Effector memory CD8-positive, alpha-beta T cell (primary cell): ENCODE measurements around the gene RAG2.
A peak's percentile ranks its signal among the peaks of the same experiment; 100 is the strongest.

ENCODE experiments used
- ATAC-seq: fragments of 150-1000 bp; cut with Tn5 transposase; replicated peaks from 2 replicates; pipeline ENCODE4 v1.10.0; 2021; ENCODE audit warnings: mild to moderate bottlenecking, moderate library complexity
- DNase-seq, 3 experiments: peaks; one replicate each; pipeline ENCODE4 v3.0.0; 2021
- H3K27ac Mint-ChIP-seq, 2 donors: one replicate each; pipeline ENCODE4 v1.8.0; 2022; ENCODE audit warnings: mild to moderate bottlenecking in 2 of 2, mixed read lengths in 2 of 2, moderate library complexity in 2 of 2
- H3K27me3 Mint-ChIP-seq, 2 donors: one replicate each; pipeline ENCODE4 v1.8.0; 2022; ENCODE audit warnings: mixed read lengths in 2 of 2
- H3K36me3 Mint-ChIP-seq: one replicate; pipeline ENCODE4 v1.8.0; 2022; ENCODE audit warnings: mild to moderate bottlenecking, moderate library complexity, mixed read lengths; ENCODE audit not compliant: insufficient read depth
- H3K4me1 Mint-ChIP-seq, 2 donors: one replicate each; pipeline ENCODE4 v1.8.0; 2022; ENCODE audit warnings: low read depth in 2 of 2, mixed read lengths in 2 of 2
- H3K4me3 Mint-ChIP-seq, 2 donors: one replicate each; pipeline ENCODE4 v1.8.0; 2022; ENCODE audit warnings: mild to moderate bottlenecking in 2 of 2, mixed read lengths in 2 of 2, moderate library complexity in 2 of 2
- H3K9me3 Mint-ChIP-seq, 2 donors: one replicate each; pipeline ENCODE4 v1.8.0; 2022; ENCODE audit warnings: mixed read lengths in 2 of 2
- total RNA-seq, 9 experiments: gene quantifications; one replicate each; lab custom pipeline; 2026; lab: John Stamatoyannopoulos, UW

The RAG2 gene
- 0 to 0.11 (median 0) reads per million in 9 experiments for total RNA-seq

DNA sequence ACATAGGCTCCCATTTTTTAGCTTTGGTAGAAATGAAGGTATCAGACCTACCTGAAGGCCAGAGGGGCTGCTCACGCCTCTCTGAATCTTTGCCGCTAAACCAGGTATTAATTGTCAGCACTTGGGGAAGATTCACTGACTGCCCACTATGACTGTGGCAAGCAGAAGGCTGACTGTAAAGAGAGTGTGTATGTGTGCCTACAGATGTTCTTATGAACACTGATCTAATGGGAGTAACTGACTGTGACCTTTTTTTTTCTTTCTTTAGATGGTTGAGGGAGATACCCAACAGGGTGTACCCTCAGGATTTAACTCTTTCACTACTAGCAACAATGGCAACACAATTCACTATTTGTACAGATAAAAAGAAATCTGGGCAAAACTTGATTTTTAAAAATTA lies at the start of gene RAG2:
RAG2 (minus strand) TSS at position 186 of the 400 bp plus-strand sequence. CDS start 4,068 bp downstream, outside the sequence.
- DNase-seq (no peak), ATAC-seq (no peak)
- Mint-ChIP-seq H3K36me3 (no peaks in the 10 kb centered on the region), H3K9me3 (no peaks in the 10 kb centered on the region), H3K27me3 (peaks cover 52 to 55% of the 10 kb centered on the region in 2 donors), H3K27ac (no peak within 1 kb of the TSS), H3K4me1 (peaks cover 6 to 7% of the 10 kb centered on the region in 2 donors), H3K4me3 (no peak within 1 kb of the TSS)

GRCh38 chr11:36638556-36638955 lies 40.5 kb upstream of the RAG2 start:
- H3K4me3 Mint-ChIP-seq, result no peak overlapping the region
- peaks cover 21 to 44% of the 10 kb centered on the region in 2 donors for H3K27me3 Mint-ChIP-seq
- DNase-seq, result no peak

DNA sequence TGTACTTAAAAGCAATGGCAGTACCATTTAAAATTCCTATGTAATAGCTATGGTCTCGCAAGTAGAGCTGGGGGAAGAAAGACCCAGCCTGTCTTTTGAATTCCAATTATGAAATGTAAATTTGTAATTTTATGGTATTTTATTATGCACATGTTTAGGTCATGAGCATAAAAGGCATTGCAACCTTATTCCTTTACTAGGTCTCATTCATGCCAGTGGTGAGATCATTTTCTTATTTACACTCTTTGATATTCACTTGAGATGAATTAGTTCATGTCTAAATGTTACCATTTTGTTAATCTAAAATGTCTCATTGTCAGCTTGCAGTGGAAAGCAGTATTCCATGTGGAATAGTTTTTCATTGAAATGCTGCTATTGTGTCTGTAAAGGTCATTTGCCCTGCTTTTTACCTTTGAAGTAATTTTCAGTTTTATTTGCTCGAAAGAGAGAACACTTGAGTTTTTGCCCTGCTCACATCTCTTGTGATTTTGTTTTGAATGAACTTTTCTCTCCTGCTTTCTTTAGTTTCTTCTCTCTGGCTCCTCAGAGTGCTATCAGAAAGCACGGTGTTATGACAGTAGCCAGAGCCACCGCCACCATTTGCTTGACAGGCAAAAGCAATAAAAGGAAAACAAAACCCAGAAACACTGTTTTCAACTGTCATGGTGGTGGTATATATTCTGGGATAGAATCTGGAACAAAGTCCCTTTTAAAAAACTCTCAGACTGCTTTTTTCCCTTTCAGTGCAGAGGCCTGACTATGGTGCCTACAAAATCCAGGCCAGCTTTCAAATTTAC lies 37.2 kb upstream of the RAG2 start:
- H3K27ac Mint-ChIP-seq, result no peak overlapping the region
- peaks cover 16 to 53% of the 10 kb centered on the region in 2 donors for H3K27me3 Mint-ChIP-seq

More at GRCh38 chr11:36638556-36638955, 40.5 kb upstream of the RAG2 start:
- Mint-ChIP-seq H3K36me3 (peaks cover 2% of the 10 kb centered on the region), H3K4me1 (no peaks in the 10 kb centered on the region), H3K27ac (no peak overlapping the region), H3K9me3 (no peaks in the 10 kb centered on the region)
- ATAC-seq, result no peak

DNA sequence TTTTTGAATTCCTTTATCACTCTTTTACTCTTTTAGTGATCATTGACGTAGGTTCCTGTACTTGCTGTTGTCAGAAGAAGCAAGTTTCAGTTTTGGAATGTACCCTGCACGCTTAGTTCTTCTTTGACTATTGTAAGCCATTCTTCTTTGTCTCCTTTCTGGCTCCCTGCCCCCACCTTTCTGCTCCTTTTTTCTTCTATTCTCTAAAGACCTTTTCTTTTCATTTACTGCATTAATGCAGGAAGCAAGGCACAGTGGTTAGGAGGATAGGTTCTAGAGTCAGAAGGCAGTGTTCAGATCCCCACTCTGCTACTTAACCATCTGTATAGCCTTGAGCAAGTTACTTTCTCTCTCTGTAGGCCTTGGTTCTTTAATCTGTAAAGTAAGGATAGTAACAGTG lies 33.7 kb upstream of the RAG2 start:
- DNase-seq (no peak), ATAC-seq (no peak)
- no peaks in the 10 kb centered on the region for H3K4me1 Mint-ChIP-seq
- H3K27ac Mint-ChIP-seq, result no peak overlapping the region
- H3K4me3 Mint-ChIP-seq, result no peak overlapping the region
- H3K36me3 Mint-ChIP-seq, result no peaks in the 10 kb centered on the region
- no peaks in the 10 kb centered on the region for H3K9me3 Mint-ChIP-seq
- H3K27me3 Mint-ChIP-seq, result peaks cover 38 to 53% of the 10 kb centered on the region in 2 donors

More for the DNA sequence above, 37.2 kb upstream of the RAG2 start:
- Mint-ChIP-seq H3K4me3 (no peak overlapping the region), H3K4me1 (no peaks in the 10 kb centered on the region), H3K36me3 (no peaks in the 10 kb centered on the region), H3K9me3 (no peaks in the 10 kb centered on the region)
- DNase-seq (no peak), ATAC-seq (no peak)

GRCh38 chr11:36628765-36629244 lies 30.8 kb upstream of the RAG2 start:
- H3K9me3 Mint-ChIP-seq, result no peaks in the 10 kb centered on the region
- no peak for DNase-seq
- H3K27me3 Mint-ChIP-seq, result peaks cover 55% of the 10 kb centered on the region in 2 donors
- H3K4me1 Mint-ChIP-seq, result no peaks in the 10 kb centered on the region
- no peak overlapping the region for H3K27ac Mint-ChIP-seq
- no peaks in the 10 kb centered on the region for H3K36me3 Mint-ChIP-seq
- no peak overlapping the region for H3K4me3 Mint-ChIP-seq
- no peak for ATAC-seq

GRCh38 chr11:36628141-36628540 lies 30.1 kb upstream of the RAG2 start:
- H3K9me3 Mint-ChIP-seq, result no peaks in the 10 kb centered on the region
- no peaks in the 10 kb centered on the region for H3K36me3 Mint-ChIP-seq
- no peak overlapping the region for H3K27ac Mint-ChIP-seq
- H3K4me3 Mint-ChIP-seq, result no peak overlapping the region
- DNase-seq, result no peak
- peaks cover 55% of the 10 kb centered on the region in 2 donors for H3K27me3 Mint-ChIP-seq
- no peaks in the 10 kb centered on the region for H3K4me1 Mint-ChIP-seq
- ATAC-seq, result no peak

DNA sequence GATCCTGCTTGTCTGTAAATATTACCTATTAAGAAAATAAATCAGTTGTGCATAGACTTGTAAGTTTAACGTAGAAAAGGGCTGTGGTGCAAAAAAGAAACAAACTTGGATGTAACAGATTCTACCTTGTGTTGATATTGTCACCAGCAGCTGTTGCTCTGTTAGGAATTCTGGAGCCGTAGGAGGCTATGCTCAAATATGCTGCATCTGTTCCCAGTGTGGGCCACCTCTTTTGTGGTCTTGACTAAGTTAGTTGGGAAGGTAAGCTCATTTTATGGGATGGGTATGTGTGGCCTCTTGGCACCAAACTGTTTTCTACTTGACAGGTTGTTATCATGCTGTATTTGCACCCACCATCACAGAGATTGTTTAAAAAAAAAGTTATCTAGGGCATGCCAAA lies 29.4 kb upstream of the RAG2 start:
- DNase-seq (no peak), ATAC-seq (no peak)
- Mint-ChIP-seq H3K9me3 (no peaks in the 10 kb centered on the region), H3K27me3 (peaks cover 55 to 60% of the 10 kb centered on the region in 2 donors), H3K27ac (no peak overlapping the region), H3K4me1 (no peaks in the 10 kb centered on the region), H3K4me3 (no peak overlapping the region), H3K36me3 (no peaks in the 10 kb centered on the region)

DNA sequence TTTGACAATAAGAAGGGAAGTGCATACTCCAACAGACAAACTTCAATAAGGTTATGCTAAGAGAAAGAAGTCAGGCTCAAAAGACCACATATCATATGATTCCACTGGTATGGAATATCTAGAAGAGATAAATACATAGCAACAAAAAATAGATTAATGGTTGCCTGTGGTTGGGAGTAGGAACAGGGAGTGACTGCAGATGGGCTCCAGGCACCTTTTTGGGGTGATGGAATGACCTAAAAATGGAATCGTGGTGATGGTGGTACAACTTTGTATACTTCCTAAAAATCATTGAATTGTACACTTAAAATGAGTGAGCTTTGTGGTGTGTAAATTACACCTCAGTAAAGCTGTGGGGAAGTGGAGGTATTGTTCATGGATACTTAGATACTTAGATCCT lies 29.0 kb upstream of the RAG2 start:
- Mint-ChIP-seq H3K27ac (no peak overlapping the region), H3K9me3 (no peaks in the 10 kb centered on the region), H3K36me3 (no peaks in the 10 kb centered on the region), H3K4me3 (no peak overlapping the region), H3K4me1 (no peaks in the 10 kb centered on the region), H3K27me3 (peaks cover 55 to 60% of the 10 kb centered on the region in 2 donors)
- no peak for ATAC-seq
- no peak for DNase-seq

DNA sequence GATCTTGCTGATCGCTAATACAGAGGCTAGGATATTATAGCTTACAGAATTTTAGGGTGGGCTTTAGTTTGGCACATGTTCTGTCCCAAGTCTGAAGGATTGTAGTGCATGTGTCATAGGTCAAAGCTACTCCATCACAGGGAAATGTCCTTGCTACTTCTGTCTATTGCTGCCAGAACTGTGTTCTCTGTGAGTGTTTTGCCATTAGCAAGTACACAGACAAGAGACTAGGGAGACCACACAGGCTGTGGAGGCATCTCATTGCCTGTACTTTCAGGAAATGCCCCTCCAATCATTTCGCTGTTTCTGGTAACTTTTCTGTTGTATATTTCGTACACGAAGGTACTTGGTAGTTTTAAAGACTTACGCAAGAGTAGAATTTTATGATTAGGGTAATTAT lies 25.5 kb upstream of the RAG2 start:
- Mint-ChIP-seq H3K4me3 (no peak overlapping the region), H3K27ac (no peak overlapping the region), H3K9me3 (no peaks in the 10 kb centered on the region), H3K4me1 (peaks cover 0 to 3% of the 10 kb centered on the region in 2 donors), H3K27me3 (peaks cover 42 to 61% of the 10 kb centered on the region in 2 donors), H3K36me3 (no peaks in the 10 kb centered on the region)
- no peak for ATAC-seq
- no peak for DNase-seq

DNA sequence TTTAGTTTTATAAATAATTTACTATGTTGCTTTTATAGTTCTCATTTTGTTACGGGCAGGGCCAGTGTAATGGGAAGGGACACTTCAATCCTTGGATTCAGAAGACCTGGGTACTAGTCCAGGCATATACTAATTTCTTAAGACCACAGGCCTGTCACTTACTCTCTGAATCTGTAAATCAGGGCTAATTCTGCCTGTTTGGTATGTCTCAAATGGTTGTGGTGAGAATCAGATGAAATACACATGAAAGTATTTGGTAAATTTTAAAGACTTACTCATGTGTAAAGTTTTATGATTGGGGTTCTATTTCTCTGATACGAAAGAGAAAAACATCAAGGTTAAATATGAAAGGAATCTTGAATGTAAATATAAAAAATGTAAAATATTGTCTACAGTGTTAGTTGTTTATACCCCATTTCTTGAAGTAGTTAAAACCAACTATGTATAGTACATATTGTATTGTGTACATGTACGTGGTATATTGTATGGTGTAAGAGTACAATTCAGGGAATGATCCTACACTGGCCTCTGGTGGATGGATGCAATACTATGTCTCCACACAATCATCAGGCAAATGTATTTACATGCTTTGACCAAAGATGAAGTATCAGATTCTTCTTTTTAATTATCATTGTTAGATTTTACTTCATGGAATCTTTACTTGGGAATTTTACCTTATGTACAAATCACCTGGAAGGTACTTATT lies 24.5 kb upstream of the RAG2 start:
- H3K36me3 Mint-ChIP-seq, result no peaks in the 10 kb centered on the region
- H3K27ac Mint-ChIP-seq, result no peak overlapping the region
- H3K9me3 Mint-ChIP-seq, result no peaks in the 10 kb centered on the region
- ATAC-seq (peak; percentile 47), DNase-seq (peak in 1 of 3 experiments; percentile 2)
- H3K27me3 Mint-ChIP-seq, result peaks cover 38 to 60% of the 10 kb centered on the region in 2 donors
- H3K4me1 Mint-ChIP-seq, result peaks cover 0 to 4% of the 10 kb centered on the region in 2 donors
- no peak overlapping the region for H3K4me3 Mint-ChIP-seq

- Mint-ChIP-seq H3K27ac (no peak overlapping the region), H3K4me1 (peaks cover 0 to 4% of the 10 kb centered on the region in 2 donors)
Measured at GRCh38 chr11:36620246-36620645, 22.2 kb upstream of the RAG2 start.

GRCh38 chr11:36619502-36619901 lies 21.5 kb upstream of the RAG2 start:
- ATAC-seq (no peak), DNase-seq (no peak)
- Mint-ChIP-seq H3K4me3 (no peak overlapping the region), H3K27ac (no peak overlapping the region), H3K27me3 (peaks cover 30 to 43% of the 10 kb centered on the region in 2 donors), H3K36me3 (no peaks in the 10 kb centered on the region), H3K9me3 (no peaks in the 10 kb centered on the region), H3K4me1 (peaks cover 0 to 4% of the 10 kb centered on the region in 2 donors)

More at GRCh38 chr11:36620246-36620645, 22.2 kb upstream of the RAG2 start:
- no peaks in the 10 kb centered on the region for H3K36me3 Mint-ChIP-seq
- DNase-seq (no peak), ATAC-seq (no peak)
- no peaks in the 10 kb centered on the region for H3K9me3 Mint-ChIP-seq
- no peak overlapping the region for H3K4me3 Mint-ChIP-seq
- H3K27me3 Mint-ChIP-seq, result peaks cover 33 to 47% of the 10 kb centered on the region in 2 donors

- Mint-ChIP-seq H3K9me3 (no peaks in the 10 kb centered on the region), H3K27me3 (peaks cover 27 to 38% of the 10 kb centered on the region in 2 donors), H3K36me3 (no peaks in the 10 kb centered on the region), H3K4me1 (peaks cover 0 to 4% of the 10 kb centered on the region in 2 donors), H3K4me3 (no peak overlapping the region), H3K27ac (no peak overlapping the region)
- ATAC-seq (no peak), DNase-seq (no peak)
Measured at GRCh38 chr11:36618363-36619047, 20.5 kb upstream of the RAG2 start.
